ENCODE data around the gene FBXL2.

- TF ChIP-seq EZH2phosphoT487 (IDR thresholded peaks at IDR 0.05; ENCODE audit: borderline replicate concordance, low read length) (no peak), CTCF (conservative IDR thresholded peaks at IDR 0.05; ENCODE audit: low read depth, low read length) (no peak)
Observed at GRCh38 chr3:33402936-33403335, 125.7 kb downstream of the FBXL2 start.
